Superior temporal gyrus (tissue), 1 donor: Measurements from ENCODE around the gene TSC2.
"Not testable (repeated sequence)": the region's sequence is repeated elsewhere in the genome, so short reads cannot be mapped to it uniquely, and the experiment has no call there.

ENCODE experiments used
- DNase-seq: peaks from one replicate; pipeline ENCODE4 v3.0.0-alpha.2; 2016; ENCODE audit errors: extremely low spot score

Gene TSC2

GRCh38 chr16:2031081-2031577 is 16.7 kb upstream of the TSC2 start:
- DNase-seq: no peak

DNA sequence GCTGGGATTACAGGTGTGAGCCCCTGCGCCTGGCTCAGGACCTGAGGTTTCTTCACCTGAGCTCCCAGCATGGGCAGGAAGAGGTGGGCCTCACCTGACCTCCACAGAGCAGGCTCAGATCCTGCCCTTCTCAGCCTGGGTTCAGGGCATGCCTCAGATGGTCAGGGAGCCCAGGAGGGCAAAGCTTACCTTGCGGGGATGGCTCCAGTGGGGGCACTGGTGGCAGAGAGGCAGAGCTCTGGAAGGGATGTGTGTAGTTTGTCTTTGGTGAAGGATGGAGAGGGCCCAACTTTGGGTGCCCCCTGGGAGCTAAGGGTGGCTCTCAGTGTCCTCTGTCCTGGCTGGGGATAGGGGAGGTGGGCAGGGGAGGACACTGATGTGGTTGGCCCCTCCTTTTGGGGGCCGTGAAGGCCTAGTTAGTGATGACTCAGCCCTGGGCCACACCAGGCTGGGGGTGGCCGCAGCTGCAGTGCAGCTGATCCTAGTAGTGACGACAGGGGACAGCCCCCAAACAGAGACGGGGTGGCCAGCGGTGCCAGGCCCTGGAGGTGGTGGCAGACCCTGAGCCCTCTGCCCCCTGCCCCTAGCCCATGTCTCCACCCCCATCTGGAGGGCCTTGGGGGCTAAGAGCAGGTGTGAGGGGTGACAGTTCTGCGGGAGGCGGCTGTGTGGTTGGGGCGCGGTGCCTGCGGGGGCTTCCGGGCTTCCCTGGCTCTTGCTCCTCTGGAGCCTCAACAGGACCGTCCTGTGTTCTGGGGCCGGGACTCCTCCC is 15.3 kb upstream of the TSC2 start:
- peak; percentile 50 for DNase-seq

DNA sequence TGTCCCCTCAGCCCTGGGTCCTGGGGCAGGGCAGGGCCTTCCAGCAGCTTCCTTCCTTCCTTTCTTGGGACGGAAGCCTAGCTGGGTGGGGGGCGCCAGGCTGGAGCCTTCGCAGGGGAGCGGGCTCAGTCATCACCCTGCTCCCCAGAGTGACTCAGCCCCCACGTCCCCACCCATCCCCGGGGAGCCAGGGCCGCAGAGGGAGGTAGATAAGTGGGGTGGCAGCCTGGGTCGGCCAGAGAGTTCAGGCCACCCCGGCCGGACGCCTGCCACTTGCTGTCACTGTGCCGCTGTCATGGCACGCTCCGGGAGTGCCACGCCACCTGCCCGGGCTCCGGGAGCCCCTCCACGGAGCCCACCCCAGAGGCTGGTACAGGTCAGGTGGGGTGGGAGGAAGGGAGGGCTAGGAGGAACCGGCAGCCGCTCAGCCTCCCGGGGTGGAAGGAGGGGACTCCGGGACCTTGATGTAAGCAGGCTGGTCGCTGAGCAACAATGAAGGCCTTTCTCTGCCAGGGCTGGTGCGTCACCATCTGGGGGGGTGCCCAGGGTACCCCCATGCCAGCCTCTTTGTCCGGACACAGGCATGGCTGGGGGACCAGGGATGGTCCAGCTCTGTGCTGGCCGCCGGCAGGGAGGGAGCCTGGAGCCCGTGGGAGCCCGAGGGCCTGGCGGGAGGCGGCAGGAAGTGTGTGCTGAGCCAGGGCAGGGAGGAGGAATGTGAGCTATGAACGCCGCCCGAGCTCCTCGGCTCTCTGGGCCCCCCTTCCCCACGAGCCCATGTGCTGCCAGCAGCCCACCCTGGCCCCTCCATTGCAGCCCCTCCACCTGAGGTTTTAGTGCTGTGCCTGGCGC is 14.5 kb upstream of the TSC2 start:
- peak; percentile 93 for DNase-seq

DNA sequence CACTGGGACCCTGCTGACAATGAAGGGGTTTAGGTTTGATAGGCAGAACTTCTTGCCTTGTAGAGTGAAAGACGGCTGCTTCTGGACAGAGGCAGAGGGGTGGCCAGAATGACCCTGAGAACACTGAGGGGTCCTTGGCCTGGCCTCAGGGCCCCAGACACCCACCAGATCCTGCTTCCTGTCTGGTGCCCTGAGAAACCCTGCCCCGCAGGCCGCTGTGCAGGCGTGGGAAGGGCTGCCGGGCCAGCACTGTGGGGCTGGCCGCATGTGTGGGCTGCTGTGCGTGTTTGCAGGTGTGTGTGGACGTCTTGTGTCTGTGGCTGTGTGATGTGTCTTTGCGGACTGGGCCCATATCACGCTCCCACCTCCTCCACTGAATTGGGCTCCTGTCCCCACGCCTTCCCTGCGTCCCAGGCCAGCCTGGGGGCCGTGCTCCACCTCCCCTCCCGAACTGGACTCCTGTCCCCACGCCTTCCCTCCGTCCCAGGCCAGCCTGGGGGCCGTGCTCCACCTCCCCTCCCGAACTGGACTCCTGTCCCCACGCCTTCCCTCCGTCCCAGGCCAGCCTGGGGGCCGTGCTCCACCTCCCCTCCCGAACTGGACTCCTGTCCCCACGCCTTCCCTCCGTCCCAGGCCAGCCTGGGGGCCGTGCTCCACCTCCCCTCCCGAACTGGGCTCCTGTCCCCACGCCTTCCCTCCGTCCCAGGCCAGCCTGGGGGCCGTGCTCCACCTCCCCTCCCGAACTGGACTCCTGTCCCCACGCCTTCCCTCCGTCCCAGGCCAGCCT is 13.7 kb upstream of the TSC2 start:
- DNase-seq: not testable (repeated sequence)

DNA sequence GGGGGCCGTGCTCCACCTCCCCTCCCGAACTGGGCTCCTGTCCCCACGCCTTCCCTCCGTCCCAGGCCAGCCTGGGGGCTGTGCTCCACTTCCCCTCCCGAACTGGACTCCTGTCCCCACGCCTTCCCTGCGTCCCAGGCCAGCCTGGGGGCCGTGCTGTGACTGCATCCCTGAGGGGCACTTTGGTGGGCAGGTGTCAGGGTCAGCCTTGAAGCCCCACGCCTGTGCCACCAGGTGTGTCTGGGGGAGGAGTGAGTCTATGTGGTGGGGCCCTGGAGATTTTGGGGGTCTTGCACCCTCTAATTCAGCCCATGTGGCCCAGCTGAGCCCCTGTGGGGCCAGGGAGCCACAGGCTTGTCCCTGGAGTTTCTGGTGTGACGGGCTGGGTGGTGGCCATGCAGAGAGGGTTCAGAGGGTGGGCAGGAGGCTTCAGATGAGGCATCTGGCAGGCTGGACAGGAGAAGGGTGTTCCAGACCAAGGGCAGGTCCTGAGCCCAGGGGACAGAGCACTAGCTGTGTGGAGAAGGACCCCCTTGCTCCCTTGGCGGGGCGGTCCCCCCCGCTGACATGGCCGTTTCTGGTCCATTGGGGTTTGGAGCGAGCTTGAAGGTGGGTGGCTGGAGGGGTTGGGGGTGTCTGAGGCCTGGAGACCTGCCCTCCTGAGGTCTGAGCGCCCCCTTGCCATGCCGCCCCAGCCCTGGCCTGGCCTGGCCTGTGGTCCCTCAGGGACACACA is 12.9 kb upstream of the TSC2 start:
- DNase-seq: no peak

DNA sequence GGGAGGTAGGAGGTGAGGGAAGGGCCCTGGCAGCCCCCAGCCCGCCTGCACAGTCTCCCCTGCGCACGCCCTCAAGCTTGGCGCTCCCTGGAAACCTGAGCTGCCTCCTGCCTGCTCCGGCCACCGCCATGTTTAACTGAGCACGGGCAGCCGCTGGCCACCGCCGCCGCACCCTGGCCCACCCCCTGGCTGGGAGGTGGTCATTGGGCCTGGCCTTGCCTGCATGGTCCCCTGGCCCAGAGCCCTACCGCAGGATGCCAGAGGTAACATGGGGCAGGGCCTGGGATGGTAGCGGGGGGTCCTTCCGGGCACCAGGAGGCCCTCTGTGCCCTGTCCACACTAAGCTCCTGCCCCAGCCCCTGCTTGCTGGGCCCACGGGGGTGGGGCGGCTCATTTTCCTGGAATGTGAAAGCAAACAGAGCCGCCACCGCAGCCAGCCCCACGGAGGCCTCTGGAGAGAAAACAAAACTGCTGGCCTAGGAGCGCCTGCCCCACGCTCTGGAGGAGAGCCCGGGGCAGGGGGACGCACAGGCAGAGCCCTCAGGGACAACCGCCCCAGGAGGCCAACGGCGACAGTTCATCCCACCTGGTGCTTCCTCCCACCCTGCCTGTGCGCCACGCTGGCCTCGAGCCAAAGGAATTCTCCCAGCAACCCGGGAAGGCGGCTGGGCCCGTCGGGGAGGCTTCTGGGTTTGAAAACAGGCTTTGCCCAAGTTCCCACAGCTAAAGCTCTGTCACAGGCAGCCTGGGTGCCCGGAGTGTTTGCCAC is 12.2 kb upstream of the TSC2 start:
- DNase-seq: no peak

GRCh38 chr16:2036200-2036966 is 11.4 kb upstream of the TSC2 start:
- no peak for DNase-seq

GRCh38 chr16:2037115-2037514 is 10.7 kb upstream of the TSC2 start:
- no peak for DNase-seq

GRCh38 chr16:2037647-2038381 is 10.0 kb upstream of the TSC2 start:
- DNase-seq: no peak

DNA sequence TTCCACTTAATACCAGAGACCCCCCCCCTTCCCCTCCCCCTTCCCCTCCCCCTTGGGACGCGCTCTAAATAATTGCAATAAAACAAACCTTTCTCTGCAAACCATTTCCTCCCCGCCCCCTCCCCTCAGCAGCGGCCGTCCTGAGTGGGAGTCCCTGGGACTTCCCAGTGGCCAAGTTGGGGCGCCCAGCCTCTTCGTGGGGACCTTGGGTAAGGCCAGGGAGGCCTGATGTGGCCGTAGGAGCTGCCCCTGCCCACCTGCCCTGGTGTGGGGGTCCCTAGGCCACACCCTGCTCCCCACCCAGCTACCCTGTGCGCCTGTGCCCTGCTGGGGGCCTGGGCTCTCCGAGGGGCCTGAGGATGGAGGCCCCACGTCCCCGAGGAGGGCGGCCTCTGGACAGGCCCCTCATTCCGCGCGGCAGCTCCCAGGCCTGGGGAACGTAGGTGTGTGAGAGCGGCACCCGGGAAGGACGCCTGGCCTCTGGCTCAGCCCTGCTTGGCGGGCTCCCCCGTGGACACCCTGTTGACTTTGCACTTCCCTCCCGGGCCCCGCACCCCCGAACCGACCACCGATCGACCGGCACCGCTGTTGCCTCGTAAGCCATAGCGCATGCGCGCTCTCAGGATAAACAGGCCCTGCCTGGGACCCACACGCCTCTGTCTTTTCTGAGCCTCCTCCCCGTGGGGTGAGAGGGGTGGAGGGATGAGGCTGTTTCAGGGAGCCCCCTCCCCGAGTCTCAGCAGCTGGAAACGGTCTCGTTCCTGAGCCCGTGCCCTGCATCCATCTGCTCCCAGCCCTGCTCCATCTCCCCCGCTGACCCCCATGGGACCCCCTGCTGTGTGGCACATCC is 9.2 kb upstream of the TSC2 start:
- DNase-seq: no peak

- no peak for DNase-seq
These were observed 8.3 kb upstream of the TSC2 start for GRCh38 chr16:2039274-2040031.

GRCh38 chr16:2040041-2040786 is 7.6 kb upstream of the TSC2 start:
- DNase-seq: no peak

DNA sequence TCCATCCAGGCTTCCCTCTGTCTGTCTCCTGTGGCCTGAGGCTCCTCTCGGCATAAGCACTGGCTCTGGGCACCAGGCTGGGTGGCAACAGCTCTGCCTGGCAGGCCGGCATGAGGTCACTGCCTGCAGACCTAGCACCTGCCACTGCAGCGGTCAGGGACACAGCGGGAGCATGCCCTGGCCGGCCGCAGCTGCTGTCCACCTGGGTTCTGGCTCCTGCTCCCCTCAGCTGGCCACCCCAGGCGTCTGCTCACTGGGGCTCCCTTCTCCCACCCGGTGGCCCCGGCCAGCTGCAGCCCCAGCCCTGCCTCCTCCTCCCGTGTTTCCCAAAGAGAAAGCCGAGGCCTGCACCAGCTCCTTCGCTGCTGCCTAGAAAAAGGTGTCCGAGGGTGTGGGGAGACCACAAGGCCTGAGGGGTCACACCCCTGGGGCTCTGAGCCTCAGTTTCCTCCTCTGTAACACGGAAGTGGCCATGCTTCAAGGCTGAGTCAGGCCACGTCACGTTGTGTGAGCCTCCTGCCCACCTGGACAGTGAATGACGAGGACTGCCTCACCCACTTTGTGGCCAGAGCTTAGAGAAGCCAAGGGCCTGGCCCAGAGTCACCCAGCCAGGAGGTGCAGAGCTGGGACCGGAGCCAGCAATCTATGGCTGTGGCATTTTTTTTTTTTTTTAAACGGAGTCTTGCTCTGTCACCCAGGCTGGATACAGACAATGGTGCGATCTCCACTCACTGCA is 6.8 kb upstream of the TSC2 start:
- DNase-seq: no peak

- DNase-seq: no peak
These were observed 5.4 kb upstream of the TSC2 start for GRCh38 chr16:2042171-2042985.

GRCh38 chr16:2042986-2043666 is 4.7 kb upstream of the TSC2 start:
- no peak for DNase-seq
